Cerebellar nuclear complex (tissue), 1 donor: ENCODE measurements around the gene SLC17A9.

Source experiments
- DNase-seq, 2 experiments: peaks; one replicate each; lab custom pipeline; 2025; lab: John Stamatoyannopoulos, UW

SLC17A9 gene

GRCh38 chr20:62968378-62969178 lies 16.1 kb downstream of the SLC17A9 start:
- no peak for DNase-seq

DNA sequence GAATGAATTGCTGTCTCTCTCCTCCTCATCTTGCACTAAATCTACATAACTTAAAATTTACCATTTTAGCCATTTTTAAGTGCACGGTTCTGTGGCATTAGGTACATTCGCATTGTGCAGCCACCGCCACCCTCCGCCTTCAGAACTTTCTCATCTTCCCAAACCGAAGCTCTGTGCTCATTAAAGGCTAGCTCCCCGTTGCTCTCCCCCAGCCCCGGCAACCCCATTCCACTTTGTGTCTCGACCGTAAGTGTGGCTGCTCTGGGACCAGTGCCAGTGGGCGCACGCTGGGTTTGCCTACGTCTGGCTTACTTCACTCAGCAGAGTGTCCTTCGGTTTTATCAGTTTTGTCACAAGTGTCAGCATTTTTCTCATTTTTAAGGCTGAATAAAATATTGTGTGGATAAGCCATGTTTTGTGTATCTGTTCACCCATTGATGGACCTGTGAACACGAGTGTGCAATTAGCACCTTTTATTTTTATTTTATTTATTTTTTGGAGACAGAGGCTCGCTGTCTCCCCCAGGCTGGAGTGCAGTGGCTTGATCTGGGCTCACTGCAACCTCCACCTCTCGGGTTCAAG lies 16.8 kb downstream of the SLC17A9 start:
- no peak for DNase-seq

DNA sequence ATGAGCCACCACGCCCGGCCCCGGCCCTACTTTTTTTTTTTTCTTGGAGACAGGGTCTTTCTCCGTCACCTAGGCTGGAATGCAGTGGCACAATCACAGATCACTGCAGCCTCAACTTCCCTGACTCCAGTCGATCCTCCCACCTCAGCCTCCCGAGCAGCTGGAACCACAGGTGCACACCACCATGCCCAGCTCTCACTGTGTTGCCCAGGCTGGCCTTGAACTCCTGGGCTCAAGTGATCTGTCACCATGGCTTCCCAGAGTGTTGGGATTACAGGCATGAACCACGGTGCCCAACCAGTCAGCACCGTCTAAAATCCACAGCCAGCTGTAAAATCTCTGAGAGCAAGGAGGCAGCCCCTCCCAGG lies 17.4 kb downstream of the SLC17A9 start:
- no peak for DNase-seq

DNA sequence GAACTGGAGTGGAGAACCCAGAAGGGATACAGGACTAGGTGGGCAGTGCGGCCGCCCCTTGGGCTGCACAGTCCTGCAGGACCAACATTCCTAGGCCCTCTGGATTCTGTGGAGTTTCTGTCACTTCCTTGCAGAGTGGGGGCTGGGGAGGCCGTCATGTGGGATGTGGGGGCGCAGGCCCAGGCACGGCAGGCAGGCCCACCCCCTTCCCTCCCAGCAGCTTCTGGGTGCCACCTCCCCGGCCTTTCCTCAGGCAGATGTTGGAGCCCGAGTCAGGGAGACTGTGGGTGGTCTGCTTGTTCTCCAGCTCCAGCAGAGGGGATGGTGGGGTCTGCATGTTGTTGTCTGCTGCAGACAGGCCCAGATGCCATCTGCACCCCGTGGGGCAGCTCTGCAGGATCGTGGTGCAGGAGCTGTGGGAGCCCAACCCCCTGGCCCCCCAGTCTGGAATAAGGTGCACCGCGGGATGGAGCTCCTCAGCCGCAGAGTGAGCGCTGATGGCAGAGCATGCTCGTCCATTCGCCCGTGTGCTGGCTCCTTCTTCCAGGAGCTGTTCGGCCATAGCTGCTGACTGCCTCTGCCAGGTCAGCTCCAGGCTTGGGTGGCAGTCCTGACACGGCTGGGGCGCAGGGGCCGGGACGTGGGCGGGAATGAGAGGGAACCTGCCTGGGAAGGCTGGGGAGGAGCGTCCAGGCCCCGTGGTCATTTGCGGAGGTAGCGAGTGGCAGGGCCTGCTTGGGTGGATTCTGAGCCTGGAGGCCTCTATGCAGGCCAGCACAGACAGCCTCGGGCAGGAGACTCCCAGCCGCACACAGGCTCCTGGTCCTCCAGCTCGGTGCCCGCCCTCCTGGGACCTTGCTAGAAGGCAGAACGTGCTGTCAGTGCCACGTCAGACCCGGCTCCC lies 18.1 kb downstream of the SLC17A9 start:
- no peak for DNase-seq

DNA sequence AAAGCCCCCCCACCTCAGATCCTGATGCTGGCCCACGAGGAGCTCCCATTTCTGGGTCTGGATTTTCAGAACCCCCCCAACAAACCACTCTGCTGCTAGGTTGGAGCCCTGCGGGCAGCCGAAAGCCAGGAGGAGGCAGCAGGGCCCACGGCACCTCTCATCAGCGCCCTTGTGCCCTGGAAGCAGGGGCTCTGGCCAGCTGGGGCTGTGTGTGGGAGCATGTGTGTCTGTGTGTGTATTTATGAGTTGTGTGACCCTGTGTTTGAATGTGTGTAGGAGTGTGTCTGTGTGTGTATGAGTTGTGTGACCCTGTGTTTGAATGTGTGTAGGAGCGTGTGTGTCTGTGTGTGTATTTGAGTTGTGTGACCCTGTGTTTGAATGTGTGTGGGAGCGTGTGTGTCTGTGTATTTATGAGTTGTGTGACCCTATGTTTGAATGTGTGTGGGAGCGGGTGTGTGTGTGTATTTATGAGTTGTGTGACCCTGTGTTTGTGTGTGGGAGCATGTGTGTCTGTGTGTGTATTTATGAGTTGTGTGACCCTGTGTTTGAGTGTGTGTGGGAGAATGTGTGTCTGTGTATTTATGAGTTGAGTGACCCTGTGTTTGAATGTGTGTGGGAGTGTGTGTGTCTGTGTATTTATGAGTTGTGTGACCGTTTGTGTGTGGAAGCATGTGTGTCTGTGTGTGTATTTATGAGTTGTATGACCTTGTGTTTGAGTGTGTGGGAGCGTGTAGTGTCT lies 18.9 kb downstream of the SLC17A9 start:
- DNase-seq, result no peak

- peak; percentile 7 to 55 for DNase-seq
These were observed 19.7 kb downstream of the SLC17A9 start for GRCh38 chr20:62971950-62972844.

GRCh38 chr20:62972845-62973745 lies 20.6 kb downstream of the SLC17A9 start:
- no peak for DNase-seq

DNA sequence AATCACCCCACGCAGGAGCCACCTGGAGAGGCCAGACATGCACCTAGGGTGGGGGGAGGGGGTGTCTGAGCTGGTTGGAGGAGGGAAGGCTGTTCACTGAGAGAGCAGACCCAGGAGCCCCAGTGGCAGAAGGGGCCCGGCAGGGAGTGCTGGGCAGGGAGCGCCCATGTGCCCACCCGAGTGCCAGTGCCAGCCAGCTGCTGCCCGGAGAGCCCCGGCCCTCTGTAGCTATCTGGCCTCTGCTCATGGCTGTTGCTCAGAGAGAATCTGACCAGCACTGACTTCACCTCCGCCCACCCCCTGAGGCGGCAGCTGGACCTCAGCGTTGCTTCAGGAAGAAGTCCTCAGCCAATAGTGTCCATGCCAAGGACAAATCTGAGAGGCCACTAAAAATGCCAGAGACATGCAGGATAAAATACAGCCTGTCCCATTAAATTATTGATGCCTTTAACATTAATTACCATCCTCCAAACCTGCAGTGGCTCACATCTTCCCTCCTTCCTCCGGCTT lies 22.8 kb downstream of the SLC17A9 start:
- peak in 1 of 2 experiments; percentile 9 for DNase-seq

DNA sequence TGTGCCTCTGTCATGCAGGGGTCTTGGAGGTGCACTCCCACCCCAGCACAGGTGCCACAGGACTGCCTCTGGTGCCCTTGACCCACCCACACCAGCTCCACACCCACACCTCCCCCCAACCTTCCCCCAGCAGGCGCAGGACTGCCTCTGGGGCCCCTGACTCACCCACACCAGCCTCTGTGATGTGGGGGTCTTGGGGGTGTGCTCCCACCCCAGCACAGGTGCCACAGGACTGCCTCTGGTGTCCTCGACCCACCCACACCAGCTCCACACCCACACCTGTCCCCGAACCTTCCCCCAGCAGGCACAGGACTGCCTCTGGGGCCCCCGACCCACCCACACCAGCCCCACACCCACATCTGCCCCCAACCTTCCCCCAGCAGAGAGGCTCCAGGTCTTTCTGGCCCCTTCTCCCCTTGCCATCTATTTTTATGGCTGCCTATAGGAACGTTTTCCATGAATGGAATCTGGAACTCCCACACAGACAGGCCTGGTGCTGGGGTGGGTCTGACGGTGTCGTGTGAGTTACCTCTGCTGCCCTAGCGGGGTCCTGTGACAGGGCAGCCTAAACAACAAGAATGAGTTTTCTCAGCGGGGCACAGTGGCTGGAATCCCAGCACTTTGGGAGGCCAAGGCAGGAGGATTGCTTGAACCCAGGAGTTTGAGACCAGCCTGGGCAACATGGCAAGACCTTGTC lies 23.5 kb downstream of the SLC17A9 start:
- DNase-seq, result no peak

DNA sequence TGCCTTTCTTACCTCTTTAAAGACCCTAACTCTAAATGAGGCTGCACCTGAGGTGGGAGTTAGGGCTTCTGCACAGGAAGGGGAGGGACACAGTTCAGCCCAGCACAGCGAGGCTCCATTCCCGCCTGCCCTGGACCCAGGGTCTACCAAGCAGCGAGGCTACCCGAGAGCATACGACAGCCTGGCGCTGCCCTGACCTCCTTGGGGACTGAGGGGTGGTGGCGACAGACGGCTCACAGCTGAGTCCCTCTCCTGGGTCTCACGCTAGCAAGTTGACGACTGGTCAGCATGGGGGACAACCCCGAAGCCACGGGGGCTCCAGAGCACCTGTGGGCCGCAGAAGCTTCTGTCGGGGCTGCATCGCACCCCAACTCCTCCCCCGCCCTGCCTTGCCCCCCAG lies 24.4 kb downstream of the SLC17A9 start:
- no peak for DNase-seq

- no peak for DNase-seq
These were observed 25.4 kb downstream of the SLC17A9 start for GRCh38 chr20:62977613-62978560.

- DNase-seq, result no peak
These were observed 26.0 kb downstream of the SLC17A9 start for GRCh38 chr20:62978561-62978943.

- no peak for DNase-seq
These were observed 26.8 kb downstream of the SLC17A9 start for GRCh38 chr20:62979310-62979709.

- no peak for DNase-seq
These were observed 27.4 kb downstream of the SLC17A9 start for GRCh38 chr20:62979876-62980373.

- no peak for DNase-seq
These were observed 28.0 kb downstream of the SLC17A9 start for GRCh38 chr20:62980380-62980960.

- peak in 1 of 2 experiments; percentile 22 for DNase-seq
These were observed 28.5 kb downstream of the SLC17A9 start for GRCh38 chr20:62980970-62981369.
